Parathyroid adenoma (tissue), 2 donors: ENCODE data around the gene ERI2.
A peak's percentile ranks its signal among the peaks of the same experiment; 100 is the strongest.

Source experiments
- H2AFZ ChIP-seq: fragments of 300-600 bp; sonication (generic); one replicate; pipeline ENCODE4 v1.7.0; 2017; ENCODE audit warnings: antibody characterized with exemption, mild to moderate bottlenecking
- H3K27ac ChIP-seq: fragments of 300-600 bp; sonication (generic); one replicate; pipeline ENCODE4 v1.7.0; 2017
- H3K27me3 ChIP-seq: fragments of 300-600 bp; sonication (generic); one replicate; pipeline ENCODE4 v1.7.0; 2017; ENCODE audit warnings: low read length; ENCODE audit not compliant: control insufficient read depth, insufficient read depth
- H3K36me3 ChIP-seq: fragments of 300-600 bp; sonication (generic); one replicate; pipeline ENCODE4 v1.7.0; 2017; ENCODE audit warnings: low read length; ENCODE audit not compliant: control insufficient read depth, insufficient read depth
- H3K4me1 ChIP-seq: fragments of 300-600 bp; sonication (generic); one replicate; pipeline ENCODE4 v1.7.0; 2017; ENCODE audit warnings: control low read depth
- H3K4me2 ChIP-seq: fragments of 300-600 bp; sonication (generic); one replicate; pipeline ENCODE4 v1.7.0; 2017; ENCODE audit warnings: low read length
- H3K4me3 ChIP-seq: fragments of 300-600 bp; sonication (generic); one replicate; pipeline ENCODE4 v1.7.0; 2017; ENCODE audit warnings: low read depth, low read length
- H3K79me2 ChIP-seq: fragments of 300-600 bp; sonication (generic); one replicate; pipeline ENCODE4 v1.7.0; 2017; ENCODE audit warnings: control low read depth
- H3K9ac ChIP-seq: fragments of 300-600 bp; sonication (generic); one replicate; pipeline ENCODE4 v1.7.0; 2017; ENCODE audit warnings: mild to moderate bottlenecking
- H3K9me3 ChIP-seq: fragments of 300-600 bp; sonication (generic); one replicate; pipeline ENCODE4 v1.7.0; 2017; ENCODE audit warnings: low read length; ENCODE audit not compliant: control insufficient read depth
- TF ChIP-seq, protein P1 (sequence below): fragments of 300-600 bp; sonication (generic); IDR thresholded peaks from one replicate; pipeline ENCODE4 v1.7.0; 2017; ENCODE audit warnings: antibody characterized with exemption, mild to moderate bottlenecking
- donor health status: primary hyperparathyroidism.

Gene ERI2

DNA sequence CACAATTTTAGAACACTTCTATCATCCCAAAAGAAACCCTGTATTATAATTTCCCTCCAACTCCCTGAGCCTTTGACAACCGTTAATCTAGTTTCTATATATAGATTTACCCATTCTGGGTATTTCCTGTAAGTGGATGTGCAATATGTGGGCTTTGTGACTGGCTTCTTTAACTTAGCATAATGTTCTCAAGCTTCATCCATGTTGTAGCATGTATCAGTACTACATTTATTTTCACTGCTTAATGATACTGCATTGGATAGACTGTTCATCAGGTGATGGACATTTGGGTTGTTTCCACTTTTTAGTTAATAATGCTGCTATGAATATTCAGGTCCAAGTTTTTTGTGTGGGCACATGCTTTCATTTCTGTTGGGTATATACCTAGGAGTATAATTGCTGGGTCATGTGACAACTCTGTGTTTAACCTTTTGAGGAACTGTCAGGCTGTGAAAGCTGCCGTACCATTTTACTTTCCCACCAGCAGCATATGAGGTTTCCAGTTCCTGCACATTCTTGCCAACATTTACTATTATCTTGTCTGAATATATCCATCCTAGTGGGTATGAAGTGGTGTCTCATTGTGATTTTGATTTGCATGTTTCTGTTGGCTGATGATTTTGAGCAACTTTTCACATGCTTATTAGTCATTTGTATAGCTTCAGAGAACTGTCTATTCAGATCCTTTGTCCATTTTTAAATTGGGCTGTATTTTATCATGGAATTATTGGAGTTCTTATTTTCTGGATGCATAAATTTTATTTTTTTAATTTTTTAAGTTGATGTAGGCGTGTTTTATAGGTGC lies 16.5 kb upstream of the ERI2 start:
- no peaks in the 10 kb centered on the region for H3K36me3 ChIP-seq
- H3K9ac ChIP-seq, result no peak overlapping the region
- no peak overlapping the region for H3K27ac ChIP-seq
- TF ChIP-seq, protein P1, sequence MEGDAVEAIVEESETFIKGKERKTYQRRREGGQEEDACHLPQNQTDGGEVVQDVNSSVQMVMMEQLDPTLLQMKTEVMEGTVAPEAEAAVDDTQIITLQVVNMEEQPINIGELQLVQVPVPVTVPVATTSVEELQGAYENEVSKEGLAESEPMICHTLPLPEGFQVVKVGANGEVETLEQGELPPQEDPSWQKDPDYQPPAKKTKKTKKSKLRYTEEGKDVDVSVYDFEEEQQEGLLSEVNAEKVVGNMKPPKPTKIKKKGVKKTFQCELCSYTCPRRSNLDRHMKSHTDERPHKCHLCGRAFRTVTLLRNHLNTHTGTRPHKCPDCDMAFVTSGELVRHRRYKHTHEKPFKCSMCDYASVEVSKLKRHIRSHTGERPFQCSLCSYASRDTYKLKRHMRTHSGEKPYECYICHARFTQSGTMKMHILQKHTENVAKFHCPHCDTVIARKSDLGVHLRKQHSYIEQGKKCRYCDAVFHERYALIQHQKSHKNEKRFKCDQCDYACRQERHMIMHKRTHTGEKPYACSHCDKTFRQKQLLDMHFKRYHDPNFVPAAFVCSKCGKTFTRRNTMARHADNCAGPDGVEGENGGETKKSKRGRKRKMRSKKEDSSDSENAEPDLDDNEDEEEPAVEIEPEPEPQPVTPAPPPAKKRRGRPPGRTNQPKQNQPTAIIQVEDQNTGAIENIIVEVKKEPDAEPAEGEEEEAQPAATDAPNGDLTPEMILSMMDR, result no peak
- H3K79me2 ChIP-seq, result peaks cover 6% of the 10 kb centered on the region
- no peak overlapping the region for H3K4me3 ChIP-seq
- no peaks in the 10 kb centered on the region for H3K9me3 ChIP-seq
- H3K4me2 ChIP-seq, result no peak overlapping the region
- H2AFZ ChIP-seq, result no peak overlapping the region
- H3K27me3 ChIP-seq, result no peaks in the 10 kb centered on the region
- peaks cover 48% of the 10 kb centered on the region for H3K4me1 ChIP-seq

DNA sequence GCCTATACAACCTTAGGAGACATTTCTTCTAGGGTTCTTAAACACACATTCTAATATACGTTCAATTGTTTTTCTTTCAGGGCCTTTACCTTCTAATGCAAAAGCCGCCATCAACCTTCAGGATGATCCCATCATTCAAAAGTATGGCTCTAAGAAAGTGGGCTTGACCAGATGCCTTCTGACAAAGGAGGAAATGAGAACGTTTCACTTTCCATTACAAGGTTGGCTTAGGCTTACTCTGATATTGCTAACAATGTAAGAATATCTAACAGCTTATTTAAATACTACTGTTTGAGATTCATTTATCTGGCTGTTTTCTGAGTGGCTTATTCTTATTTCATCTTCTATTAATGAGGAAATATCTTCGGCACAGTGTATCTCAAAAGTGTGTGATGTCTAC lies 15.4 kb upstream of the ERI2 start:
- no peaks in the 10 kb centered on the region for H3K36me3 ChIP-seq
- peaks cover 6% of the 10 kb centered on the region for H3K79me2 ChIP-seq
- H3K9me3 ChIP-seq, result no peaks in the 10 kb centered on the region
- no peak overlapping the region for H2AFZ ChIP-seq
- no peak overlapping the region for H3K4me2 ChIP-seq
- no peaks in the 10 kb centered on the region for H3K27me3 ChIP-seq
- H3K4me1 ChIP-seq, result peaks cover 51% of the 10 kb centered on the region
- TF ChIP-seq, protein P1, result no peak
- no peak overlapping the region for H3K9ac ChIP-seq
- H3K4me3 ChIP-seq, result no peak overlapping the region
- H3K27ac ChIP-seq, result no peak overlapping the region

DNA sequence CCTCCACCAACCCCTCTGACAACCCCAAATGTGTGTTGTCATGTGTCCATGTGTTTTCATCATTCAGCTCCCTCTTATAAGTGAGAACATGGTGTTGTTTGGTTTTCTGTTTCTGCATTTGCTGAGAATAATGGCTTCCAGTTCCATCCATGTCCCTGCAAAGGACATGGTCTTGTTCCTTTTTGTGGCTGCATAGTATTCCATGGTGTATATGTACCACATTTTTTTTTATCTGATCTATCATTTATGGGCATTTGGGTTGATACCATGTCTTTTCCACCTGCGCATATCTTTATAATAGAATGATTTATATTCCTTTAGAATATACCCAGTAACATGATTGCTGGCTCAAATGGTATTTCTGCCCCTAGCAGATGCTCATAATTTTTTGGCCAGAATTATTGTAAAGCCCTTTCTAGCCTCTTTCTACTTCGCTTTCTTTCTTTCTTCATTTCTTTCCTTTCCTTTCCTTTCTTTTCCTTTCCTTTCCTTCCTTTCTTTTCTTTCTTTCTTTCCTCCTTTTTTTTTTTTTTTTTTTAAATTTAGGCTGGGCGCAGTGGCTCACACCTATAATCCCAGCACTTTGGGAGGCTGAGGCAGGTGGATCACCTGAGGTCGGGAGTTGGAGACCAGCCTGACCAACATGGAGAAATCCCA lies 12.8 kb upstream of the ERI2 start:
- TF ChIP-seq, protein P1, result no peak
- Histone ChIP-seq H3K9me3 (no peaks in the 10 kb centered on the region), H2AFZ (no peak overlapping the region), H3K9ac (no peak overlapping the region), H3K27me3 (no peaks in the 10 kb centered on the region), H3K4me1 (peaks cover 54% of the 10 kb centered on the region), H3K4me2 (no peak overlapping the region), H3K4me3 (no peak overlapping the region), H3K27ac (peak overlapping the region; percentile 81), H3K79me2 (peaks cover 6% of the 10 kb centered on the region), H3K36me3 (no peaks in the 10 kb centered on the region)

DNA sequence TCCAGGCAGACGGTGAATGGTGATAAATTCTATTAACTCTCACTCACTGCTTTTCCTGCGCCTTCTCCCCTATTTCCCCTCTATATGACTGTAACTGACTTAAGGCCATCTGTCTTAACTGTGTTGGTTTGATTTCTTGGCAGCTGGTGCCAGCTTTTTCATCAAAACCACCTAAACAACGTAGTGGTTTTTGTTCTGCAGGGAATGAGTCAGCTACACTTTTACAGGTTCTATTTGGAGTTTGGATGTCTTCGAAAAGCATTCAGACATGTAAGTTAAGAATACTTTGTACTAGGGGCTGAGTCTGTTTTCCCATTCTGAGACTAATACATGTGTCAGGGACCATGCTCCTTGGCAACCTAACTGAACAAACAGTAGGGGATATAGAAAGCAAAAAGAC lies 8.5 kb upstream of the ERI2 start:
- peak overlapping the region; percentile 26 for H2AFZ ChIP-seq
- H3K36me3 ChIP-seq, result no peaks in the 10 kb centered on the region
- no peaks in the 10 kb centered on the region for H3K9me3 ChIP-seq
- peak overlapping the region; percentile 36 for H3K4me2 ChIP-seq
- peak overlapping the region; percentile 81 for H3K27ac ChIP-seq
- no peak overlapping the region for H3K9ac ChIP-seq
- peaks cover 71% of the 10 kb centered on the region for H3K4me1 ChIP-seq
- no peak overlapping the region for H3K4me3 ChIP-seq
- peaks cover 2% of the 10 kb centered on the region for H3K79me2 ChIP-seq
- H3K27me3 ChIP-seq, result no peaks in the 10 kb centered on the region
- TF ChIP-seq, protein P1, result no peak
